ENCODE data around the gene SLC10A7.

The SLC10A7 gene

DNA sequence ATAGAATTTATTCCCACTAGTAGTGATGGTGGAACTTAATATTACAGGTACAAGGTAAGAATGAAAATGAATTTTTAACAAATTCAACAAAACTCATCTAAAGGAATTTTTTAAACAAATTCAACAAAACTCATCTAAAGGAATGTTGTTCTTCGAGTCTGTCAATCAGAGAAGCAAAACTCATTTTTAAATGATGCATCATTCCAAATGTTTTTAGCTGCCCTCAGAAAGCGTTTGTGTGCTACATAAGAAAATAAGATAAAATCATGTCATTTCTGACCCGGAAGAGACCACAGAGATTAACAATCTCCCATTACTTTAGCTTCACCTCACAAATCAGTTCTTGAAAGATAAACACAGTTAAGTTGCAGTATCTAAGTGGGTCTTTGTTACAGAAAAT is 178.0 kb downstream of the SLC10A7 start:
- no peak for DNase-seq

DNA sequence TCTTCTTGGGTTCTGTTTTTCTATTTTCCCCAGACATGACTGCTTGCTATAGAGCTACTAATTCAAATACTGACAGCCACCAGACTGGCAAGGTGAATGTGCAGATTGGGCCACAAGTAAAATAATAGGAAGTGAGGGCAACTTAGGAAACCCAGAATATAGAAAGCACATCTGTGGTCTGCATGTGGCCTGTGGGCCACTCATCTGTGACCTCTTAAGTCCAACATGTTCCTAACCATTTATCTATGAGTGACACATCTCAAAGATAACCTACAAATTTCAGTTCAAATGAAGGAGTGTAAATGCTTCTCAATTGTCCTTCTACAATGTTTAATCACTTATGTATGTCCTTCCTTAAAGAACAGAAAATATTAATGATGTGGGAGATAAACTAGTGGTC is 178.5 kb downstream of the SLC10A7 start:
- DNase-seq = no peak

DNA sequence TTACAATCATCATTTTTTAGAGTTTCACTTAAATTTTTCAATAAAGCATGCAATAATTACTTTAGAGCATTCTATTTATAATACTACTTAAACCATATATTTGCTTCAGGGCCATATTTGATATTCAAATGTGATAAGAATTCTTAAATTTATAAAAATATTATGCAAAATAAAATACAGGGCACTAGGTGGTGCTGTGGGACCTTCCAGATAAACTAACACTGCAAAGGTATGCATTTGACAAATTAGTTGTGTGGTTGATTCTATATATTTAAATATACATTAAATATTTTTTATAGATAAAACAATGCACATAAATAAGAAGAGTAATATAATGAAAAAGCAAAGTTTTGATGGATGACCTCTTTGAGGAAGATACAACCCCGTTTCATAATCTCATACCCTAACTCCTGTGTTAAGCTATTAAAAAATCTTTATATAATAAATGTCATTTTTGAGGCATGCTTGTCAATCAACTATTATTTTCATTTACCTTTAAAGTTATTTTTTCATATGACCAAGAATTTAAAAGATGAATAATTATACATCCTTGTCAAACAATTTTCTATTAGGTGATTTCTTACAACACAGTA is 179.0 kb downstream of the SLC10A7 start:
- peak; percentile 18 to 22 for DNase-seq

DNA sequence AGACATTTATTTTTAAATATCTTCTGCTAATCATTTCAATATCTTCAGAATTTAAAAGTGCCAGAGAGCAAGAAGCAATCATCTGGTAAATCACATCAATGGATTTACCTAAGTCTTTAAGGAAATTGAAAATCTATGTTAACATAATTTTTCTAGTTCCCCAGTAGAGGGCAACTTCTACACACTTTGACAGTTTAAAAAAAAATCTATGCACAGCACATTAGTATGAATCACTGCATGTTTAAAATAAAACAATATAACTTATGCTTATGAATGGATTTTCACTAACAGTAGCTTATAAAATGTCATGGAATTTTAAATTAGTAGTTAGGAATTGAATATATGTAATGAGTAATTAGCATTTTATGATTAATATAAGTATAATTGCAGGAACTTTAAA is 180.9 kb downstream of the SLC10A7 start:
- no peak for DNase-seq

DNA sequence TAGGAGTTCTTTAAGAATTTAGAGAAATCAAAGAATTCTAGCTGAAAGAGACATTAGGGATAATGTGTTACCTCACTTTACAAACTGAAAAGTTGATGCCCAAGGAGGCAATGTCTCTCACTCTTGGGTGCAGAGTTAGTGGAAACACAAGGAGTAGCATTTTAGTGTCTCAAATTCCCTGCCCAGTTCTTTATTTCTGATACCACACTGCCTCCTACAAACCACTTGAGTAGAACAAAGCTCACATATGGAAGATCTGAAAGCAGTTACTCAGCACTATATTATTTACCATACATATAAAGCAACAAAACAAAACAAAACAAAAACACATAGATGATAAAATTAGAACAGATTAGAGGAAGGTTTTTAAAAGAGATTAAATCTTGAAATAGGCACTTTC is 183.2 kb downstream of the SLC10A7 start:
- DNase-seq = no peak

DNA sequence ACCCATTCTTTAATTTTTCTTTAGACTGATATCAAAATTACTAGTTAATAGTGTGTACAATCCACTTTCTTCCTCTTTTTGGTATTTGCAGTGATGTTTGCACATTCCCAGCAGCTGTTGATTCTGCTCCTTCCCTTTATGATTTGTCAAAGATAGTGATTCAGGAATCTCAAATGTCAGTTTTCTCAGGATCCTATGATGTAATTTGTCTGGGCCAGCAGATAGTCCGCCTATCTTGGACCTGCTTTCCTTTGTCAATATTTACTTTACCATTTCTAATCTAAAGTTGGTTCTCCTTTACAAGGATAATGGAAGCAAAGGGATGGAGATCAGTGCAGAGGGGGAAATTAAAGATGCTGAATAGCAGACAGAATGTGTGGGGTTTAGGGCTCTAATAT is 185.3 kb downstream of the SLC10A7 start:
- peak in 1 of 2 experiments; percentile 3 for DNase-seq

DNA sequence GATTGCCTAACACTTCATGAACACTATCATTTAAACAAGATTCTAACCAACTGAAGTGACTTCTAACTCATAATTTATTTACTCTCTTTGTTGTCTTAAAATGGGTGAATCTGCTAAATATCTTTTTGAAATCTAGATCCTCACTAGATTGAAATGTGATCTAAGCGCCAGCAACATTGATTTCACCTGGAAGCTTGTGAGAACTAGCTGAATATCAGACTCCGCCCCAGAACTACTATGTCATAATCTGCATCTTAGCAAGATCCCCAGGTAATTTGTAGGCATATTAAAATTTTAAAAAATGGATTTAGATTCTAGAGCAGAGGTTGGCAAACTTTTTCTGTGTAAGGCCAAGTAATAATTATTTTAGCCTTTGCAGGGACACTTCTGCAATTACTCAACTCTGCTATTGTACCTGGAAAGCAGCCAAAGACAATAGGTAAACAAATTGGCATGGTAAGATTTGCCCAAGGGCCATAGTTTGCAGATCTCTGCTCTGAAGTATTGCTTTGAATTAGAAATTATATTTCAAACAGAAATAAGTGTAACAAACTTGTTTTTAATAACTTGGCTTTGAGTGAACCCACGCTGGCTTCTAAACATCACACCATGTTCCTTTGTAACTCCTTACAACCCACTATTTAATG is 185.9 kb downstream of the SLC10A7 start:
- DNase-seq = no peak

DNA sequence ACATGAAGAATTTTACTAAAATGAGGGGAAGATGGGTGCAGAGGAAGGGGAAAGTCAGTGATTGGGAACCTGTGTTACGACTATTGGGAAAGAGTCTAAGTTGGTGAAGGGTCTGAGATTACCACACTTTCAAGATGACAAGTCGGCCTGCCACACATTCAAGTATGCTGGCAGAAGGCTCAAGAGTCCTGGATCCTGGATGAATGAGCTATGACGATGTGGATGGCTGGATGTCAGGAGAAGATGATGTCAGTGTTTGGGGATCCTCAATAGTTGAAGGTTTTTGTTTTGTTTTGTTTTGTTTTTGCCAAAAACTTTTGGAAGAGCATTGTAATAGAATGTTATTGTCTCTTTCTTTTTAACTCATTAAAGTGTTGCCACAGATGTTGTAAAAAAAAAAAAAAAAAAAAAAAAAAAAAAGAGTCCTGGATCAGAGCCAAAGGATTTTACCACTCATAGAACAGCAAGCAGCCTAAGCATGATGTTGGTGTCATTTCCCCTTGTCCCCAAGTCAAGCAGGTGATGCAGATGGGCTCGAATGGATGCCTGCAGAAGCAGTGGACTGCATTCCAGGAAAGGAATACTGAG is 186.8 kb downstream of the SLC10A7 start:
- DNase-seq = no peak

DNA sequence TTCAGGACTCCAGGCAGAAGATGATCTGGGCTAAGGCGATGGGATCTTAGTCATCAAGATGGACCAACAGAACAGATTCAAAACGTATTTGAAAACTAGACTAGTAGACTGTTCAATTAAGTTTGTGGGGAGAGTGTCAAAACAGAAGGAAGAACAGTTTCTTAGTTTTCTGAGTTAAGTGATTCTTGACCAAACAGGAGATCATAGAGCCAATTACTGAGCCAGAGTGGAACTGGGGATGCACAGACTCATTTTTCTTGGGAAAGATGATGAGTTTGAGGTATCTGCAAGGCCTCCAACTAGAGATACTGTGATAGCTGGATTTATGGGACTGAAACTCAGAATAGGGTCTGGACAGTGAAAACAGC is 187.9 kb downstream of the SLC10A7 start:
- no peak for DNase-seq

DNA sequence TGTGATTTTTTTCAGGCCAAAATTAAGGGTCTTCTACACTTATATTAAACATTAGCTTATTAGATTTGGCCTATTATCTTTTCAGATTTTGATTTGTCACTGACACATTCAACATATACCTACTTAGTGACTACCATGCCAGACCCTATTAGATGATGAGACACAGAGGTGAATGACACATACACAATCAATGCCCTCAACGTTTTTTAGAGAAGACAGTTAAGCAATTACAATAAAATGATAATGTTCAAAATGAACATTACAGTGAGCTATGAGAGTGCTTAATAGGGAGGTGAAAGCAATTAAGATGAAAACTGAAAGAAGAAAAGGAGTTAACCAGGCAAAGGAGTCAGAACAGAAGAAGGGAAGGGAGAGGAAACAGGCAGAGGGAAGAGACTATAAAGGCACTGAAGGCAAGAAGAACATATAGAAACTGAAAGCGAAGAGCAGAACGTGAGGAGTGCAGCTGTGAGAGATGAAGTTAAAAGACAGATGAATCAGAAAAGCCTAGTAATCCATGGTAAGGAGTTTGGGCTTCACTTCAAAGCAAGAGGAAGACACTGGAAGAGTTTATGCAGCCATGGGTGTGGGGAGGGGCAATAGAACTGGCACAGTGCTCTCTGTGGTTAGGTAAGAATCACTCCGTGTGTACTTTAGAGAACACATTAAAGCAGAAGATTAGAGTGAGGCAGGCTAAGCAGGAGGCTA is 188.4 kb downstream of the SLC10A7 start:
- DNase-seq = no peak

DNA sequence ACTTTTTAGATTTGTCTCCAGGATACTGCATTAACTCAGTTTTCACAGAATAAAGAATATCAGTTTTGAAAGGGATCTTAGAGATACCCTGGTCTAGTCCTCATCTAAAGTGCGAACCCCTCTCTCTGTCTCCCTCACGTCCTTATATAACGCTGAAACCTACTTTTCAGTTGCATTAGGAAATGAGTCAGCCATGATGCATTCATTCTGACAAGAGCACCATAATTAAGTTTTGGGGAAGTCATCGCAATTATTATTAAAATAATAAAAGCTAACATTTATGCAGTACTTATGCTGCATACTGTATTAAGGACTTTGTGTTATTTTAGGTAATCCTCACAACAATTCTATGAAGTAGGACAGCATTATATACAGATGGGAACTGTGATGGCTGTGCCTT is 191.3 kb downstream of the SLC10A7 start:
- no peak for DNase-seq

DNA sequence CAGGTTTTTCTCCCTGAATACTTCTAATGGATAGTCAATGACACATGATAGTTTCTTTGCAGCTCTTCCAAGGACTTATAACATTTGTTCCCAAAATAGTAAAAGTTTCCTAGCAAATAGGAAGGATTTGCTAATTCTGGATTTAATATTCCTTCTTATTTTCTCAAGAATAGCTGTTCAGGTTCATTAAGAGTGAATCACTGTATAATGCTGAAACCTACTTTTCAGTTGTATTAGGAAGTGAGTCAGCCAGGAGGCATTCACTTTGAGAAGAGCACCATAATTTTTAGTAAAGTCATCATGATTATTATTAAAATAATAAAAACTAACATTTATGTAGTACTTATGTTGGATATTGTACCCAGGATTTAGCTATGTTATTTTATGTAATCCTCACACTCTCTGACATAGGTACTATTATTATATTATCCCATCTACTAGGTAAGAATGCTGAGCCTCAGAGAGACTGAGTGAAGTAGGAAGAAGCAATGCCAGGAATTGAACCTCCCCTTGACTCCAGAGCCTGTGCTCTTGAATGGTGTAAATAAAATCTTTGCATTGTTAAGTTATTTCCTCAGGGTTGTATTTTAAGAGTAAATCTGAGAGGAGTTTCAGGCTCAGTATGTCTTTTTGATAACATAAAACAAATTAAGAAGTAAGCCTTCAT is 192.6 kb downstream of the SLC10A7 start:
- no peak for DNase-seq

DNA sequence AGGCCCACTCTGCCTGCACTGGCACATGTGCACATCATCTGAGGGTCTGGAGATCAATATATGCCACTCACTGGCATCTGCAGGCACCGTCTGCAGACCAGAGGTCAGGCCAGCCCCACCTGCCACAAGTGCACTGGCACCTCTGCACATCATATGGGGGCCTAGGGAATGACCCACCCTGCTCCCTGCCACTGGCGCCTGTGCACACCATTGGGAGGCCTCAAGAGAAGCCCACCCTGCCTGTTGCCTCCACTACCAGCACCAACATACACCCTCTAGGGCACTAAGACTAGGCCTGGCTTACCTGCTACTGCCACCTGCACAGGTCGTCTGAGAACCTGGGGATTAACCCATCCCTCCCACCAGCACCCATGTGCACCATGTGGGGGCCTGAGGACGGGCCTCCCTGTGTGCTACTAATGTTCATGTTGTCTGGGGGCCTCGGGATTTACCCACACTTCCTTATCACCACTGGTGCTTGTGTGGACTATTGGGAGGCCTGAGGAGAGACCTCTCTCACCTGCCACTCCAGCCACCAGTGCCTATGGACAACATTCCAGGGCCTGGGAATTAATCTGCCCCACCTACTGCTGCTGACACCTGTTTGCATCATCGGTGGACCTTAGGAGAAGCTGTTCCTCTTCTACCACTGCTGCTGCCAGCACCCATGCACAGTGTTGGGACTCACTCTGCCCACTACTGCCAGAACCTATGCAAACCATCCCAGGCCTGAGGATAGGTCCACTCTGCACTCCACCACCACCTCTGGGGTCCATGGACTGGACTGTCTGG is 193.7 kb downstream of the SLC10A7 start:
- DNase-seq = no peak

DNA sequence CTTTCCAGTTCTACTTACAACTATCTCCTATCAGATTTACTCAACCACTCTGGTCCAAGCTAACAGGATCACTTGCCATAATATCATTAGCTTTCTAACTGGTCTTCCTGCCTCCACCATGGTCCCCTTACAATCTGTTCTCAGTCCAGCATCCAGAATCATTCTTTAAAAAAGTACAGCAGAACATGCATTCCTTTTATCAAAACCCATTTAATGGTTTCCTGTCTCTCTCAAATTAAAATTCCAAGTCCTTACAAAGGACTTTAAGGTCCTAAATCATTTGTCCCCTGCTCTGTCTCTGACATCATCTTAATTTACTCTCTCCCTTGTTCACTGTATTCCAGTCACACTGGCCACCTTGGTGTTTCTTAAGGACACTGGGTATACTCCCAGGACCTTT is 202.8 kb downstream of the SLC10A7 start:
- DNase-seq = no peak

DNA sequence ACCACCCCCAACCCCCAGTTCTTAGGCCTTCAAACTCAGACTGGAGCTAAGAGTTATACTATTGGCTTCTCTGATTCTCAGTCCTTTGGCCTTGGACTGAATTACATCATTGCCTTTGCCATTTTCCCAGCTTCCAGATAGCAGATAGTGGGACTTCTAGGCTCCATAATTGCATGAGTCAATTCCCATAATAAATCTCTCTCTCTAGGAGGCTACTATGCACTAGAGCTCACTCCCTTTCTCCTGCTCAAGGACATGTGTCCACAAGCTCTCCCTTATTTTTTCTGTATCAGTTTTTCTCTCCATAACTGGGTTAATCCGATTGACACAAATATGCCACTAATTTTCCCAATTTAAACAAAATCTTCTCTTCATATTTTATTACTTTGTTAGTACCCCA is 204.0 kb downstream of the SLC10A7 start:
- no peak for DNase-seq

DNA sequence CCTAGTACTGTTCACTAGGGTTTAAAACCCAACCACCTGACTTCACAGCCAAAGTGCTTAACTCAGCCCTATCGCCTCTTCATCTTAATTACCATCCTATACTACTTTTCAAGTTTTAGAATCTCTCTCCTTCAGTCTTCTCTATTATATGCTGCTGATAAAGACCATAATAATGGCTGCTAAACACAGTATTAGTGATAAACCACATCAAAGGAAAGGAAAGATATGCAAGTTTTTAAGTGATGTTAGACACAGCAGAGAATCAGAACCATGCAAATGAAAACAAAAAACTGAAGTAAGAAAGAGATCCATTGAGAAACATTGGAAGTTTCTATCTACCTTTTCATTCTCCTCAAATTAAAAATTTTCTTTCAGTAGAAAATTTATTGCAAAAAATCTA is 206.6 kb downstream of the SLC10A7 start:
- no peak for DNase-seq

DNA sequence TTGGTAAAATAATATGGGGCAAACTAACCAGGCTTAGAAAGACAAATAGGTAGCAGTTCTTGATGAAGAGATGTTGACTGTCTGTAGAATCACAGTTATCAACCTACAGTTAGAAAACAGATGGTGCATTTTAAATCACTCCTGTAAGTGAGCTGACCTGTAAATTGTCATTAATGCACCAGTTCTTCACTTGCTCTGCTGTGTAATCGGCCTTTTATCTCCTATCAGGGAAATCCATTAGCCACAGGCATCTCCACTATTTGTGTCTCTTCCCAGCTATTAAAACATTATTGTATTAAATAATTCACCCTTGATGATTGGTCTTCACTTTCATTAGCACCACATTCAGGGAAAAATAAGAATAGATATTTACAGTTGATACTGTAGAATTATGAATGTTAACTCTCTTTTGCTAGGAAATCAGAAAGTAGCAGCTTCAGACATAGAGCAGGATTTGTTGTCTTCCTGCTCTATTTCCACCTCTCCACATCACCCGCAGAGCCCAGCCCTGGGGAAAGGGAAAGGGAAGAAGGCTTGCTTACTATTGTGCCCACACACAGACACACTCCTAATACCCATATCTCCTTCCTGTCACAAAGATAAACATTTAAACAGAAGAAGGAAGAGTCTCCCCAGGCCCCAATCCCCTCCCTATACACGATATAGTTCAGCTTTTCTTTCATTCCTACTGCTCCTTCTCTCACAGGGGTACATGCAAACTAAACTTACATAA is 210.3 kb downstream of the SLC10A7 start:
- DNase-seq = no peak

DNA sequence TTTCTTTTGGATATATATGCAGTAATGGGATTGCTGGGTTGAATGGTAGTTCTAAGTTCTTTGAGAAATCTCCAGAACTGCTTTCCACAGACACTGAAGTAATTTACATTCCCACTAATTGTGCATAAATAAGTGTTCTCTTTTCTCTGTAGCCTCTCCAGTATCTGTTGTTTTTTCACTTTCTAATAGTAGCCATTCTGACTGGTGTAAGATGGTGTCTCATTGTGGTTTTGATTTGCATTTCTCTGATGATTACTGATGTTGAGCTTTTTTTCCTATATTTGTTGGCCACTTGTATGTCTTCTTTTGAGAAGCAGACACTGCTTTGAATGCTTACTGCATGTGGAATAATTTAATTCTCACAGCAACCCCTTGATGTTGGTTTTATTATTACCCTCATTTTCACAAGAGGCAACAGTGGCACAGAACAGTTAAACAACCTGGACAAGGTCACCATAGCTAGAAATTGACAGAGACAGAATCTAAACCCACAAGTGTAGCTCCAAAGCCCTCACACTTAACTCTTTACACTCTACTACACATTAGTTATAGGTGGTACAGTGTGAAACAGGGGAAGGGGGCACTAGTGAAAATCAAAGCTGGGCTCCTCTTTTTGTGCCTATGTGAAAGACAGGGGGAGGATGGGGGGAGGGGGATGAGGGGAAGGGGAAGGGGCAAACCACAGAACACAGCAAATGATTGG is 211.3 kb downstream of the SLC10A7 start:
- DNase-seq = no peak

DNA sequence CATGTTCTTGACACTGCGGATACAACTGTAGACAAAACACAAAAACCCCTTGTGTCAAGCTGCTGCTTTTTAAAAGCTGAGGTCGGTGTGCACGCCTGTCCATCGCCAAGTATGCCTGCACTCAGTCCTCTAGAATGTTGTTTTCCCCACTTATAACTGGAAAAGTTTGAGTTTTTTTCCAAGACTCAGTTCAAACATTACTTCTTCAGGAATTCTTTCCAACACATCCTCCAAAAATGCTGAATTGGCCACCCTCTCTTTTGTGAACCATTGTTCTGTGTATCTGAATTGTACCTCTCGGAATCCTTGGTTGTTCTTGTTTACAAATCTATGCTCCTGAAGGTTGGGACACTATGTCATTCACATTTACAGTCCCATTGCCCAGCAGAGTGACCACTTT is 212.8 kb downstream of the SLC10A7 start:
- no peak for DNase-seq

DNA sequence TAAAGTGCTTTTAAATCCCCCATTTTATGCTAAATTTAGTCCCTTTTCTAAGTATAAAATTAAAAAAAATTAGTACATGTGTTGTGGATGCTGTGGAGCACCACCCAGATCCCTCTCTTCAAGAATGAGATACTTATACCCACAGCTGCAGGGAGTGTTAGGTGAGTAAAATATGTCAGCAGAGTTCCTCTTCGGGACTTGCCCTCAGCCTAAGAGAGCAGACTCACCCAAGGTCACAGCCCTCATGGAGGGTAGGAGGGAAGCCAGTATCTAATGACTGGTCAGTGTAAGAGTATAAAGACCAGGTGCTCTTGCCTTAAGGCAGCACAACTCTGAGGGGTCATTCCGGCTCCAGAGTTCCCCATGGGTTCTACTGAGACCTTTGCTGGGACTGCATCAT is 218.9 kb downstream of the SLC10A7 start:
- DNase-seq = no peak

DNA sequence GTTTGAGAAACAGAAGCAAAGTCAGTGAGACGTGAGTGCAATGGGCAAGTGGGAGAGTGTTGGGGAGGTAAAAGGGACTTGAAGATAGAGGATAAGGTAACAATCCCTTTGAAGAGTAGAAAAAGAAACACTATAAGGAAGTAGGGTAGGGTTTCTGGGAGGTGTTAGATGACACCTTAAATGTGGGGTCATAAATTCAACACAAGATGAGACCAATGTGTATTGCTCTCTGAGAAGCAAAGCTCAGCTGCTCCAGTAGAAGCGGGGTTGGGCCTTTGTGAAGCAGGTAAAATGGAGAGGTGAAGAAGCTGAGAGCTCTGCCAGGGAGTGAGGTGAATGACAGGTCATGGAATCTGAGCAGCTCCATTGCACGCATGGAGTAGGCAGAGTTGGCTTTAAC is 222.1 kb downstream of the SLC10A7 start:
- DNase-seq = no peak
